ENCODE results near the gene CPM. TPM values are rescaled to one million over a fixed set of nuclear protein-coding genes. Genes with fewer than 3 reads are reported as not detected.

Gene CPM
- polyA plus RNA-seq, 1 experiment = 5.8 TPM

- ChIA-PET POLR2A (interaction anchor here (0.6 kb wide), 2 partner anchors 65 to 358 kb away, joined by 3 read pairs; no protein-coding TSS in a partner anchor), CTCF (interaction anchor here (1.2 to 1.8 kb wide), 2 partner anchors 16 to 324 kb away, joined by 4 to 6 read pairs; no protein-coding TSS in a partner anchor)
- TF ChIP-seq CTCF (IDR thresholded peaks at IDR 0.05; ENCODE audit: insufficient read depth, low read depth, low read length) = no peak
- DNase-seq (ENCODE audit: low read depth) = no peak
- Histone ChIP-seq H3K27me3 (ENCODE audit: control insufficient read depth, insufficient read depth, low read length) (no peaks in the 10 kb centered on the region), H3K36me3 (ENCODE audit: control insufficient read depth, insufficient read depth, low read length) (peaks cover 17% of the 10 kb centered on the region), H3K4me3 (ENCODE audit: low read depth, low read length) (no peak overlapping the region)
These were observed 99.5 kb downstream of the CPM start for GRCh38 chr12:68833508-68833907.

- no peaks in the 10 kb centered on the region for H3K27me3 ChIP-seq (ENCODE audit: control insufficient read depth, insufficient read depth, low read length)
- ChIA-PET POLR2A (interaction anchor here (0.7 kb wide), 1 partner anchor 69 kb away, joined by 3 read pairs; no protein-coding TSS in a partner anchor), CTCF (interaction anchor here (1.0 kb wide), 1 partner anchor 18 kb away, joined by 3 read pairs; no protein-coding TSS in a partner anchor)
- DNase-seq (ENCODE audit: low read depth) = no peak
- no peak overlapping the region for H3K4me3 ChIP-seq (ENCODE audit: low read depth, low read length)
- peaks cover 14% of the 10 kb centered on the region for H3K36me3 ChIP-seq (ENCODE audit: control insufficient read depth, insufficient read depth, low read length)
- no peak for TF ChIP-seq CTCF (IDR thresholded peaks at IDR 0.05; ENCODE audit: insufficient read depth, low read depth, low read length)
These were observed 100.5 kb downstream of the CPM start for GRCh38 chr12:68832504-68832867.

GRCh38 chr12:68831751-68832503 lies 101.0 kb downstream of the CPM start:
- no peaks in the 10 kb centered on the region for H3K27me3 ChIP-seq (ENCODE audit: control insufficient read depth, insufficient read depth, low read length)
- DNase-seq (ENCODE audit: low read depth) = no peak
- POLR2A ChIA-PET = interaction anchor here (0.7 kb wide), 1 partner anchor 68 kb away, joined by 3 read pairs; no protein-coding TSS in a partner anchor
- no peak overlapping the region for H3K4me3 ChIP-seq (ENCODE audit: low read depth, low read length)
- peaks cover 14% of the 10 kb centered on the region for H3K36me3 ChIP-seq (ENCODE audit: control insufficient read depth, insufficient read depth, low read length)
- TF ChIP-seq CTCF (IDR thresholded peaks at IDR 0.05; ENCODE audit: insufficient read depth, low read depth, low read length) = no peak
- CTCF ChIA-PET = interaction anchor here (1.0 to 2.9 kb wide), 3 partner anchors 11 to 17 kb away, joined by 3 to 33 read pairs (median 6); no protein-coding TSS in a partner anchor

GRCh38 chr12:68831272-68831671 lies 101.7 kb downstream of the CPM start:
- H3K27me3 ChIP-seq (ENCODE audit: control insufficient read depth, insufficient read depth, low read length) = no peaks in the 10 kb centered on the region
- ChIA-PET CTCF (interaction anchor here (1.0 to 2.9 kb wide), 7 partner anchors 10 to 19 kb away, joined by 3 to 33 read pairs (median 4); no protein-coding TSS in a partner anchor), POLR2A (no interaction called here)
- TF ChIP-seq CTCF (IDR thresholded peaks at IDR 0.05; ENCODE audit: insufficient read depth, low read depth, low read length) = no peak
- peaks cover 14% of the 10 kb centered on the region for H3K36me3 ChIP-seq (ENCODE audit: control insufficient read depth, insufficient read depth, low read length)
- no peak for DNase-seq (ENCODE audit: low read depth)
- H3K4me3 ChIP-seq (ENCODE audit: low read depth, low read length) = no peak overlapping the region

- no peak for DNase-seq (ENCODE audit: low read depth)
- ChIA-PET CTCF (interaction anchor here (0.6 to 1.1 kb wide), 2 partner anchors 9 to 57 kb away, joined by 3 read pairs; no protein-coding TSS in a partner anchor), POLR2A (no interaction called here)
- TF ChIP-seq CTCF (IDR thresholded peaks at IDR 0.05; ENCODE audit: insufficient read depth, low read depth, low read length) = no peak
- Histone ChIP-seq H3K27me3 (ENCODE audit: control insufficient read depth, insufficient read depth, low read length) (no peaks in the 10 kb centered on the region), H3K4me3 (ENCODE audit: low read depth, low read length) (no peak overlapping the region), H3K36me3 (ENCODE audit: control insufficient read depth, insufficient read depth, low read length) (peaks cover 17% of the 10 kb centered on the region)
These were observed 104.3 kb downstream of the CPM start for GRCh38 chr12:68828672-68829068.
